IPS DF 19.7 (cell line): ENCODE measurements around the gene FCGR3A.
"Not testable (repeated sequence)": the region's sequence is repeated elsewhere in the genome, so short reads cannot be mapped to it uniquely, and the experiment has no call there.

Experiments
- DNase-seq: peaks from one replicate; pipeline ENCODE4 v3.0.0-alpha.2; 2013; ENCODE audit warnings: low read depth, low spot score

The FCGR3A gene

DNA sequence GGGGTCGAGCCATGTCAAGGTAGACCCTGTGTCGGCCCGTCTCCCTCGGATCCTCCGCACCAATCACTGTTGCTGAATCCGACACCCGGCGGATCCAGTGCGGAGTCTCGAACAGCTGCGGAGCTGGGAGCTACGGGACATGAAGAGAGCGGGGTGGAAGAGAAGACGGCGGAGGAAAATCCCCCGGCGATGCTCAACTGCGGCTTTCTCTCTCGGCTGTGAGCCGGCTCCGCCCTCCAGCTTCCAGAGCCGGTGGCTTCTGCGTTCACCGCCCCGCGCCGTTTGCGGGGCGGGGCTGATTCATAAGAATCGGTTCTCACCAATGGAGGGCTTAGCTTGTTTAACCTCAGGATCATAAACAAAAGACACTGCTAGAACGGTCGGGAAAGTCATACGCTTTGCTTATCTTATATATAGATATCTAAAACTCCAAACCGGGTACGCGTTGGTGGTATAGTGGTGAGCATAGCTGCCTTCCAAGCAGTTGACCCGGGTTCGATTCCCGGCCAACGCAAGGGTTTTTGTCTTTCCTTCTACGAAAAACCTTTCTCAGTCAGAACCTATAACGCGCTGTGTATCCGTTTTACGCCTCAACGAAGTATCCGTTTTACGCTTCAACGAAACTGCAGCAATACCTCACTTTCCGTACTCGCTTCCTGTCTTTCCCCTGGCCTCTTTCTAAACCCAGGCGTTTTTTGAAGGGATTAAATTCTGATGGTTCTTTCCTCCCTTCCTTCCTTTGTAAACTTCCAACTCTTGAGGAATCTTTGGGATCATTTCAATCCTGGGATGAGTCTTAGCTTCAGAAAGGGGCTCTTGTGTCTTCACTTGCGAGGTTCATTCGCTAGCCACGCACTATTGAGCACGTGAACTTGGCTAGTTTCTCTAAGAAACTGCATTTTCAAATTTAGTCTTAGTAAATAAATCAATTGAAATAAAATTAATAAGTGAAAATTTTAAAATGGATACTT lies 18.7 kb downstream of the FCGR3A start:
- DNase-seq = peak; percentile 79

- DNase-seq = not testable (repeated sequence)
Observed at GRCh38 chr1:161530158-161530557, 19.5 kb downstream of the FCGR3A start.

DNA sequence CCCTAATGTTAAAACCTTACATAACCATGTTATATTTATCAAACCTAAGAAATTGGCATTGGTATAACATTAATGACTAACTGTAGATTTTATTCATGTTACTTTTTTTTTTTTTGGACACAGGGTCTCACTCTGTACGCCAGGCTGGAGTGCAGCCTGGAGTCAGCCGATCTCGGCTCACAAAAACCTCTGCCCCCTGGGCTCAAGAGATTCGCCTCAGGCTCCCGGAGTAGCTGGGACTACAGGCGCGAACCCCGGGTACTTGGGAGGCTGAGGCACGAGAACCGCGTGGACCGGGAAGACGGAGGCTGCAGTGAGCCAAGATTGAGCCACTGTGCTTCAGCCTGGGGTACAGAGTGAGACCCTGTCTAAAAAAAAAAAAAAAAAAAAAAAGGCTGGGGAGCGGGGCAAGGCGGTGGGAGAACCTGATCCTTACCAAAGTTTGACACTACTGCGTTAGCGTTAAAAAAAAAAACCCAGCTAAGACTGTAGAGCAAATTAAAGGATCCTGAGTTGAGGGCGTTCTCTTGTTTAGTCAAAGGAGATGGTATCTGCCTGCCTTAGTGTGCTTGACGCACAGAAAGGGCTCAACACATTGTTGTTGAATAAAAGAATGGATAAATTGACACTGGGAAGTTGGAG lies 20.0 kb downstream of the FCGR3A start:
- DNase-seq = not testable (repeated sequence)

DNA sequence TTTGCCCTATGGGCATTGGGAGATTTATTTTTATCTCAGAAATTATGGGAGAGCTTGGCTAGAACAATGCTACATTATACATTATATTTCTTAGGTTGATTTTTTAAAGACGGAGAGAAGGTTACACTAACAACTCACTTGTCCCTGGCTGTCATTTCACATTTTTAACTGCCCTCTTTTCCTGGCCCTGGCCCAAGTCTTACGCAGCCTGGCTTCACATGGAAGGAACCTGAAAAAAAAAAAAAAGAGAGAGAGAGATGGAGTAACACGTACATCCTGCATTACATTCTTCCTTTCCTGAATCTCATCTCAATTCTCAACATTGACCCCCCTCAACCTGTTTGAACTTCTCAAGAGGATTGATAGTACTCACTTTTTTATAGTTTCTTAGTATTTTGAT lies 21.1 kb downstream of the FCGR3A start:
- not testable (repeated sequence) for DNase-seq

DNA sequence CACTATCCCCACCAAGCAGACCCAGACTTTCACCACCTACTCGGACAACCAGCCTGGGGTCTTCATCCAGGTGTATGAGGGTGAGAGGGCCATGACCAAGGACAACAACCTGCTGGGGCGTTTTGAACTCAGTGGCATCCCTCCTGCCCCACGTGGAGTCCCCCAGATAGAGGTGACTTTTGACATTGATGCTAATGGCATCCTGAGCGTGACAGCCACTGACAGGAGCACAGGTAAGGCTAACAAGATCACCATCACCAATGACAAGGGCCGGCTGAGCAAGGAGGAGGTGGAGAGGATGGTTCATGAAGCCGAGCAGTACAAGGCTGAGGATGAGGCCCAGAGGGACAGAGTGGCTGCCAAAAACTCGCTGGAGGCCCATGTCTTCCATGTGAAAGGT lies 23.7 kb downstream of the FCGR3A start:
- not testable (repeated sequence) for DNase-seq

GRCh38 chr1:161525321-161525720 lies 24.3 kb downstream of the FCGR3A start:
- DNase-seq = not testable (repeated sequence)

DNA sequence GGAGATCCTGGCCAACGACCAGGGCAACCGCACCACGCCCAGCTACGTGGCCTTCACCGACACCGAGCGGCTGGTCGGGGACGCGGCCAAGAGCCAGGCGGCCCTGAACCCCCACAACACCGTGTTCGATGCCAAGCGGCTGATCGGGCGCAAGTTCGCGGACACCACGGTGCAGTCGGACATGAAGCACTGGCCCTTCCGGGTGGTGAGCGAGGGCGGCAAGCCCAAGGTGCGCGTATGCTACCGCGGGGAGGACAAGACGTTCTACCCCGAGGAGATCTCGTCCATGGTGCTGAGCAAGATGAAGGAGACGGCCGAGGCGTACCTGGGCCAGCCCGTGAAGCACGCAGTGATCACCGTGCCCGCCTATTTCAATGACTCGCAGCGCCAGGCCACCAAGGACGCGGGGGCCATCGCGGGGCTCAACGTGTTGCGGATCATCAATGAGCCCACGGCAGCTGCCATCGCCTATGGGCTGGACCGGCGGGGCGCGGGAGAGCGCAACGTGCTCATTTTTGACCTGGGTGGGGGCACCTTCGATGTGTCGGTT lies 24.8 kb downstream of the FCGR3A start:
- not testable (repeated sequence) for DNase-seq

DNA sequence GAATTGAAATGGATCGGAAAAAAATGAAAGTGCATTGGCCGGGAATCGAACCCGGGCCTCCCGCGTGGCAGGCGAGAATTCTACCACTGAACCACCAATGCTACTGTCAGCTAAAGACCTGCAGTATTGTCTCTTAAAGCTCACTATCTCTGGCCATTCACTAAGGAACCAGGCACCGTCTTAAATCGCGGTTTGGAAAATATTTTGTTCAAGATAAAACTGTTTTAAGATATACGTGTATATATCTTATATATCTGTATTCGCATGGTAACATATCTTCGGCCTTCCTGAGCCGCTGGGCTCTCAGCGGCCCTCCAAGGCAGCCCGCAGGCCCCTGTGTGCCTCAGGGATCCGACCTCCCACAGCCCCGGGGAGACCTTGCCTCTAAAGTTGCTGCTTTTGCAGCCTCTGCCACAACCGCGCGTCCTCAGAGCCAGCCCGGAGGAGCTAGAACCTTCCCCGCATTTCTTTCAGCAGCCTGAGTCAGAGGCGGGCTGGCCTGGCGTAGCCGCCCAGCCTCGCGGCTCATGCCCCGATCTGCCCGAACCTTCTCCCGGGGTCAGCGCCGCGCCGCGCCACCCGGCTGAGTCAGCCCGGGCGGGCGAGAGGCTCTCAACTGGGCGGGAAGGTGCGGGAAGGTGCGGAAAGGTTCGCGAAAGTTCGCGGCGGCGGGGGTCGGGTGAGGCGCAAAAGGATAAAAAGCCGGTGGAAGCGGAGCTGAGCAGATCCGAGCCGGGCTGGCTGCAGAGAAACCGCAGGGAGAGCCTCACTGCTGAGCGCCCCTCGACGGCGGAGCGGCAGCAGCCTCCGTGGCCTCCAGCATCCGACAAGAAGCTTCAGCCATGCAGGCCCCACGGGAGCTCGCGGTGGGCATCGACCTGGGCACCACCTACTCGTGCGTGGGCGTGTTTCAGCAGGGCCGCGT lies 25.5 kb downstream of the FCGR3A start, which contains the start of gene HSPA6:
HSPA6 (plus strand) TSS at position 724 of the 925 bp plus-strand sequence; CDS start at position 843, 119 bp downstream.
- not testable (repeated sequence) for DNase-seq

- not testable (repeated sequence) for DNase-seq
Observed at GRCh38 chr1:161523041-161523816, 26.4 kb downstream of the FCGR3A start.

- DNase-seq = not testable (repeated sequence)
Observed at GRCh38 chr1:161513953-161514352, 35.7 kb downstream of the FCGR3A start.

DNA sequence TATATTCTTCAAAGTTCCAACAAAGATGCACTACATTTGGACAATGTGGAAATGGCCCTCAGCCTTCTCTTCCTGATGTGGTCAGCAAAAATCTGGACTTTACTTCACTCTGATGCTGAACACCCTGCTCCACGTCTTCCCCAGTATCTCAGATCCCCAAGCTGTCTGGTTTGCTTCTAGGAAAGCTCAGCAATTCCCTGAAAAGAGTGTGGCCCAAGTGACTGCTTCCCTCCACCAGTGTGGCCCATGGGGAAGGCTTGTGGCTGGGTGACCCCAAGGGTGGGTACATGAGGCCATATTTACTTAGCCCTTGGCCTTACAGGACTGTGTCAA lies 36.2 kb downstream of the FCGR3A start:
- not testable (repeated sequence) for DNase-seq

DNA sequence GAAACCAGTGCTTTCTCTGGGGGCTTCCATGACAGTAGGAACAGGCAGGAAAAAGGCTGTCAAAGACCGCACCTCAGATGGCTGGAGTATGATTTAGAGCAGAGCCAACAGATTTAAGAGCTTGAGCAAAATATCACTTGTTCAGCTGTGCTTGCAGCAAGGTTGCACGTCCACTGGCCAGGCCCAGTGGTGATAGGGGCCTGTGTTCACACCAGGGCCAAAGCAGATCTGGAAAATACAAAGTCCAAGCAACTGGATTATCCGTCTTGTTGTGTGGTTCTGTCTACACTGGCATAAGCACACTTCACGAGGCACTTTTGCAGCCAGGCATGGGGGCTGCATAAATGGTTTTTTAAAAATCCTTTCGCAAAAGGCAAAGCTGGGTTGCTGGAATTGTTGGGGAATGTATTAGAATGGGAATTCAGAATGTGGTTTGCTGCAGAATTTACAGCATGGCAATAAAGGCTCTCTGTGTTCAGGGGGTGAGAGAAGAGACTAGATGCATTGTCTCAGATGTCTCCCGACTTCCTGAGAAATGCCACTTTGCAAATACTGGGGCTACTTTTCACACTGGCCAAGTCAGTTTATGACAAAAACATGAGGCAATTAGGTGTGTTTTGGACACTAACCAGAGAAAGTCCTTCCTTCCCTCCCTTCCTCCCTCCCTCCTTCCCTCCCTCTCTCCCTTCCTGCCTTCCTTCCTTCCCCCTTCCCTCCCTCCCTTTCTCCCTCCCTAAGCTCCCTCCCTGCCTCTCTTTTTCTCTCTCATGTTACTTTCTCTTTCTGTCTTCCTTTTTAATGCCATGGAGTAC lies 36.8 kb downstream of the FCGR3A start:
- not testable (repeated sequence) for DNase-seq

- DNase-seq = no peak
Observed at GRCh38 chr1:161511756-161512060, 37.9 kb downstream of the FCGR3A start.

DNA sequence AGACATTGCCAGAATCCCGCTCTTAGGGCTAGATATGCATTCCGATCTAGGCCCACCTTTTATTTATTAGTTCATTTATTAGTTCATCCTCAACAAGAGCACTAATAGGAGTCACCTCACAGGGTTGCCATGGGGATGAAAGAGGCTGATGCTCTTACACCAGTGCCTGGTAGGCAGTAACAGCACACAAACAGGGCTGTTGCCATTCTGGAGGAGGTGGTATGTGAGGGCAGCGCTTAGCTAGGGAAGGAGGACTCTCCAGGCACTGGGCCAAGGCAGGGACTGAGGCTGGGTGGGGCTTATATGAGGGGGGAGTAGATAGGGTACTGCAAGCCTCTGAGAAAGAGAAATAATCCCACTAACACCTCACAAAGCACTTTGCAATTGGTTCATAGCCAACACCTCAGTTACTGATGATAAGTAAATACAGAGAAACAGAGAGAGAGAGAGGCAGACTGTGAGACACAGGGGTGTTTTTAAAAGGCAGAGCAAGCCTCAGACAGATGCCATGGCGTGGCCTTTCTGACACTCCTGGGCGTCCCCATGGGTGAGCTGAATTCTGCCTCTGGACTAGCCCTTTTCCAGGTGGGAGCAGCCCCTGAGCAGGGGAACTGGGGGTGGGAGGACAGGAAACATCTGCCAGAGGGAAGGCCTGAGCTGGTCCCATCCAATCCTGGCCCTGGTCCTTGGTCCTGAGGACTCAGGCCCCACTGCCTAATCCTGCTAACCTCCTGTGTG lies 38.4 kb downstream of the FCGR3A start:
- DNase-seq = no peak

DNA sequence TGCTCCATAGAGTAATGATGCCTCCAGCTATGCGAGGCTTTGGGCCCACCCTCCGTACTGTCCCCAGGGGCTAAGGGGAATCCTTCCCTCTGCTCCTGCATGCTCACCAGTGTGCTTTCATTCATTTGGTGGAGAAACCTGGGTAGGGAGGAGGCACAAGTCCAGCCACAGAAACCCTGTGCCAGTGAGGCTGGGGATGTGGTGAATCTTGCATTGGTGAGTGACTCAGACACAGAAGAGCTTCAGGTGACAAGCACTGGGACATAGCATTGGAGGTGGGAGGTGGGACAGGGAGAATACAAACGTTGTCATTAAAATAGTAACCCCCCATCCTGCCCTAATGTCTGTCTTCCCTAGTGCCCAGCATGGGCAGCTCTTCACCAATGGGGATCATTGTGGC lies 39.1 kb downstream of the FCGR3A start:
- no peak for DNase-seq

- DNase-seq = no peak
Observed at GRCh38 chr1:161506336-161507223, 43.0 kb downstream of the FCGR3A start.

- no peak for DNase-seq
Observed at GRCh38 chr1:161505686-161506085, 43.9 kb downstream of the FCGR3A start.

- DNase-seq = no peak
Observed at GRCh38 chr1:161503394-161503748, 46.2 kb downstream of the FCGR3A start.
